B cell (primary cell): Measurements from ENCODE around the gene EXOC6B. TPM values are rescaled to one million over a fixed set of nuclear protein-coding genes. Genes with fewer than 3 reads are reported as not detected.

ENCODE experiments used
- ATAC-seq: fragments of 200-7000 bp; cut with Tn5 transposase; one replicate; pipeline ENCODE4 v1.10.0; 2021; ENCODE audit warnings: low read depth, mild to moderate bottlenecking, moderate number of reproducible peaks, moderate library complexity
- CTCF ChIA-PET: fragments of 350-600 bp; sonication (Branson Sonifier 250); formaldehyde crosslinking; loops from one replicate; lab custom pipeline; 2021; ENCODE audit warnings: antibody characterized with exemption, inconsistent platforms; lab: Charles Lee
- POLR2A ChIA-PET: fragments of 350-600 bp; sonication (Branson Sonifier 250); formaldehyde crosslinking; loops from one replicate; lab custom pipeline; 2021; ENCODE audit warnings: antibody characterized with exemption; lab: Charles Lee
- DNase-seq: peaks from one replicate; pipeline ENCODE4 v3.0.0; 2013
- H2AFZ ChIP-seq: 2 replicates; pipeline ENCODE4 v1.6.1; 2012; ENCODE audit warnings: mild to moderate bottlenecking, low read depth, low read length; ENCODE audit not compliant: insufficient read depth, poor library complexity, severe bottlenecking
- H3K27ac ChIP-seq, 2 donors: 1 replicate in 1 of 2; 2 replicates in 1 of 2; pipeline ENCODE4 v1.5.1; 2012 to 2013; ENCODE audit warnings: low read length in 2 of 2, mild to moderate bottlenecking in 2 of 2, moderate library complexity in 1 of 2
- H3K27me3 ChIP-seq, 4 experiments: fragments of 200-600 bp in 1 of 4; sonication (generic) in 1 of 4; replicated peaks in 1 of 4; 1 replicate in 2 of 4; 2 replicates in 2 of 4; pipeline versions ENCODE4 v1.6.1 to v1.7.0; 2013 to 2016; ENCODE audit warnings: low read length in 3 of 4, mild to moderate bottlenecking in 2 of 4, mixed read lengths in 1 of 4, moderate library complexity in 1 of 4; ENCODE audit not compliant: insufficient read depth in 4 of 4, control insufficient read depth in 3 of 4; ENCODE audit errors: control extremely low read depth in 1 of 4
- H3K36me3 ChIP-seq, 2 experiments: replicated peaks in 1 of 2; 1 replicate in 1 of 2; 2 replicates in 1 of 2; pipeline versions ENCODE4 v1.6.1 to v1.7.1; 2013; ENCODE audit warnings: low read length in 1 of 2; ENCODE audit not compliant: insufficient read depth in 2 of 2, control insufficient read depth in 1 of 2; ENCODE audit errors: control extremely low read depth in 1 of 2, extremely low read depth in 1 of 2
- H3K4me1 ChIP-seq, 2 donors: fragments of 200-600 bp in 1 of 2; sonication (generic) in 1 of 2; 1 replicate in 1 of 2; 2 replicates in 1 of 2; pipeline versions ENCODE4 v1.5.1 to v1.6.1; 2013 to 2017; ENCODE audit warnings: low read length in 2 of 2; ENCODE audit not compliant: control insufficient read depth in 2 of 2, insufficient read depth in 2 of 2
- H3K4me2 ChIP-seq: replicated peaks from 2 replicates; pipeline ENCODE3; 2012; ENCODE audit warnings: mild to moderate bottlenecking, low read depth, low read length; ENCODE audit not compliant: poor library complexity, severe bottlenecking
- H3K4me3 ChIP-seq, 5 experiments: fragments of 200-600 bp in 1 of 5; sonication (generic) in 1 of 5; 1 replicate in 3 of 5; 2 replicates in 2 of 5; pipeline versions ENCODE4 v1.5.1 to v1.7.0; 2011 to 2016; ENCODE audit warnings: low read length in 4 of 5, mild to moderate bottlenecking in 4 of 5, low read depth in 2 of 5, control low read depth in 1 of 5, moderate library complexity in 1 of 5; ENCODE audit not compliant: insufficient read depth in 1 of 5; ENCODE audit errors: control extremely low read depth in 1 of 5, extremely low read depth in 1 of 5
- H3K79me2 ChIP-seq: fragments of 200-600 bp; sonication (generic); one replicate; pipeline ENCODE4 v1.6.0; 2016; ENCODE audit warnings: low read length; ENCODE audit not compliant: control insufficient read depth, insufficient read depth
- H3K9ac ChIP-seq: fragments of 200-600 bp; sonication (generic); 2 replicates; pipeline ENCODE4 v1.6.1; 2017; ENCODE audit warnings: mild to moderate bottlenecking, low read length, moderate library complexity
- H3K9me3 ChIP-seq, 3 donors: one replicate each; pipeline versions ENCODE4 v1.6.1 to v1.7.1; 2013; ENCODE audit warnings: low read length in 2 of 3; ENCODE audit not compliant: control insufficient read depth in 2 of 3, insufficient read depth in 1 of 3; ENCODE audit errors: control extremely low read depth in 1 of 3
- H4K20me1 ChIP-seq: 2 replicates; pipeline ENCODE4 v1.6.0; 2012; ENCODE audit warnings: mild to moderate bottlenecking, low read length; ENCODE audit not compliant: insufficient read depth, control insufficient read depth, poor library complexity, severe bottlenecking
- H3K27ac Mint-ChIP-seq: one replicate; pipeline ENCODE4 v1.8.0; 2021; ENCODE audit warnings: mixed read lengths
- H3K27me3 Mint-ChIP-seq: one replicate; pipeline ENCODE4 v1.8.0; 2021; ENCODE audit warnings: mixed read lengths
- H3K4me1 Mint-ChIP-seq: one replicate; pipeline ENCODE4 v1.8.0; 2021; ENCODE audit warnings: mixed read lengths
- H3K4me3 Mint-ChIP-seq: one replicate; pipeline ENCODE4 v1.8.0; 2021; ENCODE audit warnings: mixed read lengths
- H3K9me3 Mint-ChIP-seq: one replicate; pipeline ENCODE4 v1.8.0; 2022; ENCODE audit warnings: mixed read lengths; ENCODE audit not compliant: insufficient read depth
- CTCF ChIP-seq: fragments of 200-600 bp; IDR thresholded peaks from one replicate; pipeline ENCODE4 v1.8.0; 2022; ENCODE audit warnings: antibody characterized with exemption, mild to moderate bottlenecking
- EZH2 ChIP-seq: IDR thresholded peaks from 2 replicates; pipeline ENCODE4 v1.6.1; 2012; ENCODE audit warnings: borderline replicate concordance, low read depth, mild to moderate bottlenecking, moderate library complexity, low read length; ENCODE audit not compliant: insufficient read depth, poor library complexity, severe bottlenecking
- WGBS: methylation state at CpG from one replicate; pipeline ENCODE4 v1.1.5; 2013; ENCODE audit warnings: missing lambda C conversion rate; ENCODE audit not compliant: insufficient coverage; 5-methylcytosine and 5-hydroxymethylcytosine counted together
- intact Hi-C: fragments of 100-400 bp; cut with micrococcal nuclease; formaldehyde crosslinking; loops from one replicate; pipeline ENCODE4 v1.10.0; 2022
- polyA plus RNA-seq: library from polyadenylated mRNA; depleted of rRNA; stranded (reverse); fragments of >200 nt; gene quantifications from 2 replicates; pipeline ENCODE4 v1.2.3, GENCODE V29; 2012
- total RNA-seq, 2 donors: library from RNA; stranded (reverse); fragments of 120-200 nt in 1 of 2; gene quantifications; 1 replicate in 1 of 2; 2 replicates in 1 of 2; pipeline versions ENCODE4 v1.2.3 to v1.2.4, GENCODE V29; 2013 to 2022

EXOC6B gene
- total and polyA plus RNA-seq, 2 donors (not counting 1 experiment from before 2014, with no cell fraction given): 4.8 to 22.6 TPM

GRCh38 chr2:72483346-72483745 is 342.5 kb downstream of the EXOC6B start:
- intact Hi-C loops: no loop called here
- H3K27ac Mint-ChIP-seq: no peak overlapping the region
- no peak for ATAC-seq
- Histone ChIP-seq H3K9me3 (peaks cover 0 to 4% (median 1%) of the 10 kb centered on the region in 3 donors), H2AFZ (no peak overlapping the region), H3K4me3 (no peak overlapping the region), H3K9ac (no peak overlapping the region), H4K20me1 (no peaks in the 10 kb centered on the region), H3K4me2 (no peak overlapping the region), H3K27me3 (no peaks in the 10 kb centered on the region), H3K4me1 (no peaks in the 10 kb centered on the region), H3K79me2 (no peaks in the 10 kb centered on the region), H3K27ac (no peak overlapping the region), H3K36me3 (no peaks in the 10 kb centered on the region)
- no peaks in the 10 kb centered on the region for H3K4me1 Mint-ChIP-seq
- TF ChIP-seq CTCF (no peak), EZH2 (no peak)
- WGBS: no CpG with 5 or more reads among the region's 2 CpGs
- no peak for DNase-seq
- H3K27me3 Mint-ChIP-seq: no peaks in the 10 kb centered on the region
- CTCF ChIA-PET: no interaction called here
- H3K9me3 Mint-ChIP-seq: peaks cover 3% of the 10 kb centered on the region
- POLR2A ChIA-PET: no interaction called here
- no peak overlapping the region for H3K4me3 Mint-ChIP-seq

- Mint-ChIP-seq H3K27me3 (no peaks in the 10 kb centered on the region), H3K9me3 (peaks cover 23% of the 10 kb centered on the region), H3K27ac (no peak overlapping the region), H3K4me1 (no peaks in the 10 kb centered on the region), H3K4me3 (no peak overlapping the region)
- no peak overlapping the region for H3K4me3 ChIP-seq
- H3K9ac ChIP-seq: no peak overlapping the region
- H3K79me2 ChIP-seq: no peaks in the 10 kb centered on the region
- intact Hi-C loops: no loop called here
- H3K4me1 ChIP-seq: no peaks in the 10 kb centered on the region
- WGBS: 91% methylated on average over 3 of the region's 3 CpGs
- H4K20me1 ChIP-seq: no peaks in the 10 kb centered on the region
- POLR2A ChIA-PET: no interaction called here
- peaks cover 1 to 23% (median 16%) of the 10 kb centered on the region in 3 donors for H3K9me3 ChIP-seq
- ATAC-seq: no peak
- H3K27me3 ChIP-seq: no peaks in the 10 kb centered on the region
- no peak for TF ChIP-seq CTCF
- TF ChIP-seq EZH2: no peak
- DNase-seq: no peak
- no peak overlapping the region for H3K4me2 ChIP-seq
- CTCF ChIA-PET: no interaction called here
- no peak overlapping the region for H3K27ac ChIP-seq
- no peaks in the 10 kb centered on the region for H3K36me3 ChIP-seq
- H2AFZ ChIP-seq: no peak overlapping the region
These were observed 350.6 kb downstream of the EXOC6B start for GRCh38 chr2:72475246-72475645.
